ENCODE data around the gene RNF180. TPM values are rescaled to one million over a fixed set of nuclear protein-coding genes. Genes with fewer than 3 reads are reported as not detected.

Gene RNF180
- total and polyA plus RNA-seq, 2 of the 8 experiments (the other 6 are each of a cell fraction or from before 2014, with no cell fraction given): 0.39 to 2.3 TPM

- TF ChIP-seq CHD7 (IDR thresholded peaks at IDR 0.05; ENCODE audit: insufficient replicate concordance, low read length): no peak
- no peak for TF ChIP-seq BCL11A (IDR thresholded peaks at IDR 0.05; ENCODE audit: low read depth in 2 of 2, low read length in 2 of 2)
- TF ChIP-seq CTBP2 (IDR thresholded peaks at IDR 0.05; ENCODE audit: borderline replicate concordance, insufficient read depth, insufficient read length, low read length): no peak
These were observed 129.5 kb downstream of the RNF180 start (continued) for GRCh38 chr5:64295101-64295500.
